Embryonic facial prominence (tissue), 1 donor: Measurements from ENCODE around the gene EMP1.

Source experiments
- DNase-seq: peaks from one replicate; pipeline ENCODE4 v3.0.0-alpha.2; 2016; ENCODE audit errors: extremely low spot score

The EMP1 gene

GRCh38 chr12:13196130-13196921 lies at the start of gene EMP1:
EMP1 (plus strand) TSS chr12:13196726; CDS start chr12:13211511, 14,785 bp downstream.
- DNase-seq = peak; percentile 91

GRCh38 chr12:13147688-13148484 lies 48.6 kb upstream of the EMP1 start:
- DNase-seq = no peak

GRCh38 chr12:13148485-13148847 lies 48.1 kb upstream of the EMP1 start:
- DNase-seq = no peak

- no peak for DNase-seq
Observed at GRCh38 chr12:13149411-13149810, 47.1 kb upstream of the EMP1 start.

GRCh38 chr12:13152281-13152680 lies 44.2 kb upstream of the EMP1 start:
- DNase-seq = no peak

- DNase-seq = no peak
Observed at GRCh38 chr12:13152756-13153155, 43.8 kb upstream of the EMP1 start.

- DNase-seq = no peak
Observed at GRCh38 chr12:13153180-13153579, 43.3 kb upstream of the EMP1 start.

- no peak for DNase-seq
Observed at GRCh38 chr12:13154027-13154538, 42.4 kb upstream of the EMP1 start.

GRCh38 chr12:13154831-13155230 lies 41.7 kb upstream of the EMP1 start:
- DNase-seq = no peak

- DNase-seq = no peak
Observed at GRCh38 chr12:13156277-13156676, 40.2 kb upstream of the EMP1 start.

GRCh38 chr12:13161172-13161571 lies 35.4 kb upstream of the EMP1 start:
- DNase-seq = no peak

- no peak for DNase-seq
Observed at GRCh38 chr12:13162904-13163303, 33.6 kb upstream of the EMP1 start.

GRCh38 chr12:13163868-13164635 lies 32.5 kb upstream of the EMP1 start:
- no peak for DNase-seq

GRCh38 chr12:13164921-13165616 lies 31.5 kb upstream of the EMP1 start:
- no peak for DNase-seq

- no peak for DNase-seq
Observed at GRCh38 chr12:13165617-13166041, 30.9 kb upstream of the EMP1 start.

GRCh38 chr12:13167226-13167625 lies 29.3 kb upstream of the EMP1 start:
- no peak for DNase-seq

- DNase-seq = no peak
Observed at GRCh38 chr12:13167906-13168305, 28.6 kb upstream of the EMP1 start.

GRCh38 chr12:13169272-13169671 lies 27.3 kb upstream of the EMP1 start:
- DNase-seq = no peak

- DNase-seq = no peak
Observed at GRCh38 chr12:13170892-13171490, 25.5 kb upstream of the EMP1 start.

GRCh38 chr12:13171921-13172859 lies 24.3 kb upstream of the EMP1 start:
- DNase-seq = no peak
